Cardiac fibroblast (primary cell): ENCODE results near the gene SPEN.

Experiments used
- DNase-seq, 2 donors: peaks; one replicate each; pipeline versions ENCODE4 v3.0.0 to v3.0.0-alpha.2; 2010; ENCODE audit warnings: low read depth in 2 of 2
- H3K4me3 ChIP-seq, 2 donors: replicated peaks in 1 of 2; 1 replicate in 1 of 2; 2 replicates in 1 of 2; pipeline ENCODE4 v1.5.1; 2011; ENCODE audit warnings: low read depth in 2 of 2, low read length in 2 of 2, mild to moderate bottlenecking in 2 of 2, moderate library complexity in 1 of 2
- CTCF ChIP-seq: IDR thresholded peaks from one replicate; pipeline ENCODE4 v1.5.1; 2011; ENCODE audit warnings: low read depth, mild to moderate bottlenecking, low read length, inconsistent platforms

Gene SPEN

GRCh38 chr1:15850471-15851001, 3.0 kb downstream of the SPEN start:
- no peak for TF ChIP-seq CTCF
- no peak for DNase-seq
- no peak overlapping the region for H3K4me3 ChIP-seq

- DNase-seq: no peak
- H3K4me3 ChIP-seq: no peak overlapping the region
- TF ChIP-seq CTCF: no peak
These were observed 3.9 kb downstream of the SPEN start for GRCh38 chr1:15851210-15852035.

- no peak for TF ChIP-seq CTCF
- peak in 1 of 2 donors; percentile 51 for DNase-seq
- no peak overlapping the region for H3K4me3 ChIP-seq
These were observed 4.7 kb downstream of the SPEN start for GRCh38 chr1:15852036-15852827.

DNA sequence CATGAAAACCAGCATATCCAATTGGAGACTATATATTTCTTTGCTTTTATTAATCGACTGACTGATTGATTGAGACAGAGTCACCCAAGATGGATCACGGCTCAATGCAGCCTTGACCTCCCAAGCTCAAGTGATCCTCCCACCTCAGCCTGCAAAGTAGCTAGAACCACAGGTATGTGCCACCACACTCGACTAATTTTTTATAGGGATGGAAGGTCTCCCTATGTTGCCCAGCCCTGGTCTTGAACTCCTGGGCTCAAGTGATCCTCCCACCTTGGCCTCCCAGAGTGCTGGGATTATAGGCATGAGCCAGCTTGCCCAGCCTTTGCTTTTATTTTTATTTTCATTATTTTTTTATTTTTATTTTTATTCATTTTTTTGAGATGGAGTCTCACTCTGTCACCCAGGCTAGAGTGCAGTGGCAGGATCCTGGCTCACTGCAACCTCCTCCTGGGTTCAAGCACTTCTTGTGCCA, 5.4 kb downstream of the SPEN start:
- no peak for TF ChIP-seq CTCF
- no peak for DNase-seq
- H3K4me3 ChIP-seq: no peak overlapping the region

DNA sequence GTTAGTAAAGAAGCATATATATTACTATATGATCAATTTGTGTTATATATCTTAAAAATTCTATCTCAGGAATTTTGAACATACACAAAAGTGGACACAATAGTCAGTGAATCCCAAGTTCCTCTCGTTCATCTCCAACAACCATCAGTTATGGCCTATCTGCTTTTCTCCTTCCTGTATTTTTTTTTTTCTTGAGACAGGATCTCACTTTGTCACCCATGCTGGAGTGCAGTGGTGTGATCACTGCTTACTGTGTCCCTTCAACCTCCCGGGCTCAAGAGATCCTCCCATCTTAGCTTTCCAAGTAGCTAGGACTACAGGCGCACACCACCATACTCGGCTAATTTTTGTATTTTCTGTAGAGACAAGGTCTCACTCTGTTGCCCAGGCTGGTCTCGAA, 9.4 kb downstream of the SPEN start:
- DNase-seq: no peak
- no peak overlapping the region for H3K4me3 ChIP-seq
- TF ChIP-seq CTCF: no peak

- H3K4me3 ChIP-seq: no peak overlapping the region
- no peak for DNase-seq
- TF ChIP-seq CTCF: no peak
These were observed 10.7 kb downstream of the SPEN start for GRCh38 chr1:15858069-15858670.
